ENCODE measurements around the gene NPRL2.

The NPRL2 gene

DNA sequence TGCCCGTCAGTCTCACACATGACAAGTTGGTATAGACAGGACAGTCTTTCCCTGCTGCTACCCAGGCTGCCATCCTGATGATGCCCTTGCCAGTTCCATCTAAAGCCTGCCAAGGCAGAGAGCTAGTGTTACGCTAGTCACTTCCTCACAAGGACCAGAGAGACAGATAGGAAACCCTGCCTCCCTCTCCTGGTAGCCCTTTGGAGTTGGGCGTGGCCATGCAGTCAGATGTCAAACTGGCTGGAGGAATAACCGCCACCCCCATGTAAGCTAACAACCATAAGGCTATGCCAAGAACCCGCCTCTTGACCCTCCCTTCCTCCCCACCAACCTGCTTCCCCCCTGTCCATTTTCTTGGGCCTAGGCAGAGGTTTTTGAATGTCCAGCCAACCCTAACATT is 6.0 kb upstream of the NPRL2 start:
- TF ChIP-seq CTCF (IDR thresholded peaks at IDR 0.05), result no peak
- peaks cover 0 to 53% (median 43%) of the 10 kb centered on the region in 4 donors for H3K4me1 ChIP-seq
- no peaks in the 10 kb centered on the region for H3K9me3 ChIP-seq
- peak overlapping the region; percentile 68 to 87 for H3K4me3 ChIP-seq
- H3K36me3 ChIP-seq, result peaks cover 19 to 40% (median 38%) of the 10 kb centered on the region in 3 donors
- H3K27ac ChIP-seq, result peak overlapping the region; percentile 22 to 97
- intact Hi-C loops (cut with DNase I; ENCODE audit: low total_unique reads), result no loop called here
- no peak for DNase-seq
- no peaks in the 10 kb centered on the region for H3K27me3 ChIP-seq

DNA sequence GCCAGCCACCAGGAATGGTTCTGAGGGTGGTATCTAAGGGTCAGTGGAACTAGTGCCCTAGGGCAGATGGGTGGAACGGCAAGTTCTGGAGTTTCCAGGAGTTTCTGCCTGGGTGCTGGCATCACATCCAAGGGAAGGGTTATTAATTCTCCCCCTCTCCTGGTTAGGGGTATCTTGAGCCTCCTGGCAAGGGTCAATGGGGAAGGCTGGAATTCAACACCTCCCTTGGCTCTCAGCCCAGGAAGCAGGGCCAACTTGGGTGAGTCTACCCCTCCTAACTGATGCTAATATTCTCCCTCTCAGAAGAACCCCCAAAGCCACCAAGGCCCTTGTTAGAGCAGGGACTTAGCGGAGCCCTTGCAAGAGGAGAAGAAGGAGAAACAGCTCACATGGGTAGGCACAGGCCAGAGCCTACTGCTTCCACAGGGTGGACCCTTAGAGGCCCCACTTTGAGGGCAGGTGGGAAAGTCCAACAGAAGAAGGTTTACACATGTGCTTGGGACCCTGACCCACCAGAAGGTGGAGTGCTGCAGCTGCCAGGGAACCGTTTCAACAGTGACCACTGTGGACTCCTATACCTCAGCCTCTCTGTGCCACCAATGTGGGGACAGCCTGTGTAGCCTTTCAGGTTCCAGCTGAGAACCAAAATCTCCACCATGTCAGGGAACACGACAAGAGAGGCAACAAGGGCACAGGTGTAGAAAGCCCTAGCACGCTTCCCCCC is 5.4 kb upstream of the NPRL2 start:
- no peak for TF ChIP-seq CTCF (IDR thresholded peaks at IDR 0.05)
- DNase-seq, result no peak
- Histone ChIP-seq H3K27ac (peak overlapping the region; percentile 22 to 97), H3K27me3 (no peaks in the 10 kb centered on the region), H3K36me3 (peaks cover 19 to 40% (median 38%) of the 10 kb centered on the region in 3 donors), H3K9me3 (no peaks in the 10 kb centered on the region), H3K4me1 (peaks cover 0 to 58% (median 48%) of the 10 kb centered on the region in 4 donors), H3K4me3 (peak overlapping the region; percentile 68 to 87)
- intact Hi-C loops (cut with DNase I; ENCODE audit: low total_unique reads), result no loop called here

DNA sequence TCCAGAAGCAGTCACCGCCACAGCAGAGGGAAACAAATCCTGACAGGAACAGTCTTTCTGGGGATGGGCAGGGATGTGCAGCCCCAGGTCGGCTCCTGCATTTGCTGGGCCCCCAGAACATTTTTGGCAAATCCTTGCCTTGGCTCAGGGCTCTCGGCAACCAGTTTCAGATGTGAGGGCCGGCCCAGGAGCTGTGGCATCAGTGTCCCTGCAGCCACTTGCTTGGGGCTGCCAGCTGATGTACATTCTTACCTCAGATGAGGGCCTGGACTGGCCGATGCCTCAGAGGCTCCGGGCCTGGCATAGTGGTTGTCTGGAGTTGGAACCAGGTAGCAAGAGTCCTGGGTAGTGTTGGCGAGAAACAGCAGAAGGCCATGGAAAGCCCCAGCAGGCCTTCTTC is 4.3 kb upstream of the NPRL2 start:
- no peak for DNase-seq
- intact Hi-C loops (cut with DNase I; ENCODE audit: low total_unique reads), result no loop called here
- Histone ChIP-seq H3K4me1 (peaks cover 0 to 63% (median 52%) of the 10 kb centered on the region in 4 donors), H3K9me3 (no peaks in the 10 kb centered on the region), H3K27ac (no peak overlapping the region), H3K36me3 (peaks cover 19 to 40% (median 38%) of the 10 kb centered on the region in 3 donors), H3K4me3 (no peak overlapping the region), H3K27me3 (no peaks in the 10 kb centered on the region)
- TF ChIP-seq CTCF (IDR thresholded peaks at IDR 0.05), result no peak

- Histone ChIP-seq H3K4me1 (peaks cover 0 to 69% (median 56%) of the 10 kb centered on the region in 4 donors), H3K27me3 (no peaks in the 10 kb centered on the region), H3K36me3 (peaks cover 19 to 40% (median 38%) of the 10 kb centered on the region in 3 donors), H3K27ac (no peak overlapping the region), H3K9me3 (no peaks in the 10 kb centered on the region), H3K4me3 (no peak overlapping the region)
- intact Hi-C loops (cut with DNase I; ENCODE audit: low total_unique reads), result no loop called here
- TF ChIP-seq CTCF (IDR thresholded peaks at IDR 0.05), result no peak
- DNase-seq, result no peak
These were observed 3.7 kb upstream of the NPRL2 start for GRCh38 chr3:50354186-50354764.

- Histone ChIP-seq H3K4me3 (no peak overlapping the region), H3K9me3 (no peaks in the 10 kb centered on the region), H3K36me3 (peaks cover 19 to 44% (median 43%) of the 10 kb centered on the region in 3 donors), H3K27me3 (no peaks in the 10 kb centered on the region), H3K4me1 (peaks cover 0 to 71% (median 58%) of the 10 kb centered on the region in 4 donors), H3K27ac (no peak overlapping the region)
- no peak for TF ChIP-seq CTCF (IDR thresholded peaks at IDR 0.05)
- intact Hi-C loops (cut with DNase I; ENCODE audit: low total_unique reads), result no loop called here
- no peak for DNase-seq
These were observed 2.9 kb upstream of the NPRL2 start for GRCh38 chr3:50353245-50354004.
